Lung (tissue), 12 donors: Measurements from ENCODE around the gene INPP4B. TPM values are rescaled to one million over a fixed set of nuclear protein-coding genes. Genes with fewer than 3 reads are reported as not detected.
A peak's percentile ranks its signal among the peaks of the same experiment; 100 is the strongest.

Experiments
- ATAC-seq: fragments of 200-7000 bp; cut with Tn5 transposase; one replicate; pipeline ENCODE4 v1.9.1; 2020; ENCODE audit warnings: moderate number of reproducible peaks; ENCODE audit not compliant: insufficient read depth, low FRiP score
- DNase-seq, 3 donors: peaks; one replicate each; pipeline ENCODE4 v3.0.0-alpha.2; 2013 to 2017
- H3K27ac ChIP-seq, 2 donors: one replicate each; pipeline ENCODE4 v1.5.1; 2013; ENCODE audit warnings: mild to moderate bottlenecking in 2 of 2, moderate library complexity in 2 of 2, control low read depth in 1 of 2, inconsistent platforms in 1 of 2, low read depth in 1 of 2, low read length in 1 of 2
- H3K27me3 ChIP-seq, 3 donors: one replicate each; pipeline ENCODE4 v1.5.1; 2013; ENCODE audit warnings: low read length in 2 of 3; ENCODE audit not compliant: control insufficient read depth in 3 of 3, insufficient read depth in 3 of 3
- H3K36me3 ChIP-seq, 4 donors: one replicate each; pipeline ENCODE4 v1.5.1; 2013; ENCODE audit warnings: low read length in 4 of 4, mild to moderate bottlenecking in 1 of 4, moderate library complexity in 1 of 4; ENCODE audit not compliant: control insufficient read depth in 4 of 4, insufficient read depth in 4 of 4
- H3K4me1 ChIP-seq, 5 donors: one replicate each; pipeline ENCODE4 v1.5.1; 2013; ENCODE audit warnings: low read length in 5 of 5, mild to moderate bottlenecking in 2 of 5, moderate library complexity in 1 of 5; ENCODE audit not compliant: control insufficient read depth in 5 of 5, insufficient read depth in 5 of 5
- H3K4me3 ChIP-seq: one replicate; pipeline ENCODE4 v1.5.1; 2013; ENCODE audit warnings: mild to moderate bottlenecking, control low read depth, moderate library complexity
- H3K9ac ChIP-seq, 2 donors: one replicate each; pipeline ENCODE4 v1.5.1; 2013; ENCODE audit warnings: low read length in 2 of 2, control low read depth in 1 of 2; ENCODE audit not compliant: insufficient read depth in 1 of 2
- H3K9me3 ChIP-seq, 4 donors: one replicate each; pipeline ENCODE4 v1.5.1; 2013; ENCODE audit warnings: low read length in 3 of 4, mild to moderate bottlenecking in 1 of 4, moderate library complexity in 1 of 4; ENCODE audit not compliant: control insufficient read depth in 4 of 4, insufficient read depth in 3 of 4
- WGBS, 2 donors: extraction: QIAGEN DNeasy Blood & Tissue Kit; methylation state at CpG; one replicate each; pipeline ENCODE4 v1.1.7; 2013; 5-methylcytosine and 5-hydroxymethylcytosine counted together
- polyA plus RNA-seq, 2 donors: library from polyadenylated mRNA; stranded (reverse); fragments of 200-250 nt; gene quantifications; one replicate each; pipeline ENCODE4 v1.2.1, GENCODE V29; 2013
- total RNA-seq, 2 donors: library from RNA; depleted of rRNA in 1 of 2; stranded (reverse); fragments of >200 nt in 1 of 2; gene quantifications; one replicate each; pipeline ENCODE4 v1.2.1, GENCODE V29; 2014 to 2021
- TF ChIP-seq, protein P1 (sequence below): IDR thresholded peaks from 2 replicates; pipeline ENCODE4 v1.5.1; 2012; ENCODE audit warnings: mild to moderate bottlenecking; ENCODE audit errors: control extremely low read depth, extremely low read depth
- donor health status: control.
- donor health status: control.
- donor health status: Bipolar disorder and iron deficiency.
- donor health status: healthy.
- donor health status: DM: yes; HTN: yes; CAD: no.

The INPP4B gene
- total and polyA plus RNA-seq, 4 donors = 2.4 to 32.6 (median 5.6) TPM

GRCh38 chr4:142566777-142567176 lies 279.3 kb downstream of the INPP4B start:
- H3K36me3 ChIP-seq = no peaks in the 10 kb centered on the region
- H3K4me3 ChIP-seq = no peak overlapping the region
- H3K27ac ChIP-seq = no peak overlapping the region
- no peaks in the 10 kb centered on the region for H3K27me3 ChIP-seq
- 63 to 72% methylated on average over 4 of the region's 4 CpGs for WGBS, 2 donors
- ATAC-seq (no peak), DNase-seq (no peak)
- no peak overlapping the region for H3K9ac ChIP-seq
- TF ChIP-seq, protein P1, sequence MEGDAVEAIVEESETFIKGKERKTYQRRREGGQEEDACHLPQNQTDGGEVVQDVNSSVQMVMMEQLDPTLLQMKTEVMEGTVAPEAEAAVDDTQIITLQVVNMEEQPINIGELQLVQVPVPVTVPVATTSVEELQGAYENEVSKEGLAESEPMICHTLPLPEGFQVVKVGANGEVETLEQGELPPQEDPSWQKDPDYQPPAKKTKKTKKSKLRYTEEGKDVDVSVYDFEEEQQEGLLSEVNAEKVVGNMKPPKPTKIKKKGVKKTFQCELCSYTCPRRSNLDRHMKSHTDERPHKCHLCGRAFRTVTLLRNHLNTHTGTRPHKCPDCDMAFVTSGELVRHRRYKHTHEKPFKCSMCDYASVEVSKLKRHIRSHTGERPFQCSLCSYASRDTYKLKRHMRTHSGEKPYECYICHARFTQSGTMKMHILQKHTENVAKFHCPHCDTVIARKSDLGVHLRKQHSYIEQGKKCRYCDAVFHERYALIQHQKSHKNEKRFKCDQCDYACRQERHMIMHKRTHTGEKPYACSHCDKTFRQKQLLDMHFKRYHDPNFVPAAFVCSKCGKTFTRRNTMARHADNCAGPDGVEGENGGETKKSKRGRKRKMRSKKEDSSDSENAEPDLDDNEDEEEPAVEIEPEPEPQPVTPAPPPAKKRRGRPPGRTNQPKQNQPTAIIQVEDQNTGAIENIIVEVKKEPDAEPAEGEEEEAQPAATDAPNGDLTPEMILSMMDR = no peak
- H3K9me3 ChIP-seq = no peaks in the 10 kb centered on the region
- H3K4me1 ChIP-seq = peaks cover 0 to 4% (median 0%) of the 10 kb centered on the region in 5 donors

DNA sequence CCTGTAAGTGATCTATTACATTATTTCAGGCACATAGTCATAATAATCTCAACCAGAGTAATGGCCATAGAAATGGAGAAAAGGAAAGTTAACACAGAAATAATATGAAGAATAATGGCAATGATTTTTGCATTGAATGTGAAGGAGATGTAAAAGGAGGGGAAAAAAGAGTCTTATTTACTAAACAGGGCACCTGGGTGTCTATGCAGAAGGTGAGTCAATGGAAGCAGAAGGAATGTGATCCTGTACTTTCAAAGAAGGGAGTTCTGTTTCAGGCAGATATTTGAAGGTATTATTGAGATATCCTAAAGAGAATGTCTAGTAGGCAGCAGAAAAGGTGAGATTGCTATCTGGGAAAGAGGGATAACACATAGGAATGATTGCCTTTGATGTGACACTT lies 279.9 kb downstream of the INPP4B start:
- no peaks in the 10 kb centered on the region for H3K27me3 ChIP-seq
- H3K9ac ChIP-seq = no peak overlapping the region
- DNase-seq = no peak
- no peak overlapping the region for H3K27ac ChIP-seq
- peaks cover 0 to 4% (median 0%) of the 10 kb centered on the region in 5 donors for H3K4me1 ChIP-seq
- no peaks in the 10 kb centered on the region for H3K9me3 ChIP-seq
- ATAC-seq = no peak
- H3K4me3 ChIP-seq = no peak overlapping the region
- TF ChIP-seq, protein P1 = no peak
- H3K36me3 ChIP-seq = no peaks in the 10 kb centered on the region

DNA sequence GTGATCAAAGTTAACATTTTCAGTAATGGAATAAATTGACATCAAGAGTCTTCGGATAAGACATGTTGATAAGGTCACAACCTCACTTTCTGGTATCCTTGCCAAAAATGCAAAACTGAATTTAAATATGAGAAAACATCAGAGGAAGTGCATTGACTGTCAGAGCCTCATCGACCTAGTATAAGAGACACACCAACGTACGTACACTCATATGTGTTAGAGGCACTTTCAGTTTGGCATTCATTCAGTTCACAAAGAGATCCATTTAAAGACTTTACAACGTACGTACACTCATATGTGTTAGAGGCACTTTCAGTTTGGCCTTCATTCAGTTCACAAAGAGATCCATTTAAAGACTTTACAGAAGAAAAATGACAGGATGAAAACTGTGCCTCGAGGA lies 280.3 kb downstream of the INPP4B start:
- no peak for ATAC-seq
- TF ChIP-seq, protein P1 = no peak
- Histone ChIP-seq H3K9me3 (no peaks in the 10 kb centered on the region), H3K9ac (no peak overlapping the region), H3K27ac (no peak overlapping the region), H3K4me3 (no peak overlapping the region), H3K36me3 (no peaks in the 10 kb centered on the region), H3K4me1 (peaks cover 0 to 4% (median 0%) of the 10 kb centered on the region in 5 donors), H3K27me3 (no peaks in the 10 kb centered on the region)
- WGBS, 2 donors = 60 to 75% methylated on average over 7 of the region's 7 CpGs
- DNase-seq = peak in 1 of 3 donors; percentile 17

- no peak for ATAC-seq
- H3K4me1 ChIP-seq = peaks cover 0 to 8% (median 5%) of the 10 kb centered on the region in 5 donors
- no peak overlapping the region for H3K9ac ChIP-seq
- DNase-seq = no peak
- WGBS, 2 donors = 92 to 93% methylated on average over 6 of the region's 6 CpGs
- no peaks in the 10 kb centered on the region for H3K9me3 ChIP-seq
- no peaks in the 10 kb centered on the region for H3K36me3 ChIP-seq
- H3K27ac ChIP-seq = no peak overlapping the region
- no peaks in the 10 kb centered on the region for H3K27me3 ChIP-seq
- no peak overlapping the region for H3K4me3 ChIP-seq
- TF ChIP-seq, protein P1 = no peak
Measured at GRCh38 chr4:142563682-142564291, 282.3 kb downstream of the INPP4B start.
